HG02943 (cell line): ENCODE data around the gene COX10.
"Not testable (repeated sequence)": the region's sequence is repeated elsewhere in the genome, so short reads cannot be mapped to it uniquely, and the experiment has no call there.

ENCODE experiments used
- ATAC-seq: cut with Tn5 transposase; IDR thresholded peaks from one replicate; pipeline ENCODE4 v1.9.1; 2021; ENCODE audit warnings: mild to moderate bottlenecking, low read depth, moderate library complexity; ENCODE audit not compliant: unreplicated experiment

COX10 gene

GRCh38 chr17:14069251-14070021 is at the start of gene COX10:
Gene COX10, plus strand, starts transcription at chr17:14069504. Its CDS starts 102 bp downstream, at chr17:14069606.
- ATAC-seq = peak; percentile 99

- not testable (repeated sequence) for ATAC-seq
Measured at GRCh38 chr17:14021651-14022294, 47.5 kb upstream of the COX10 start.

GRCh38 chr17:14029755-14030154 is 39.5 kb upstream of the COX10 start:
- not testable (repeated sequence) for ATAC-seq

GRCh38 chr17:14032234-14032633 is 37.1 kb upstream of the COX10 start:
- no peak for ATAC-seq

GRCh38 chr17:14033166-14033565 is 36.1 kb upstream of the COX10 start:
- ATAC-seq = no peak

GRCh38 chr17:14037453-14037852 is 31.9 kb upstream of the COX10 start:
- ATAC-seq = no peak

GRCh38 chr17:14038206-14038605 is 31.1 kb upstream of the COX10 start:
- ATAC-seq = no peak

- ATAC-seq = no peak
Measured at GRCh38 chr17:14042411-14042810, 26.9 kb upstream of the COX10 start.

- no peak for ATAC-seq
Measured at GRCh38 chr17:14044702-14045101, 24.6 kb upstream of the COX10 start.

- ATAC-seq = no peak
Measured at GRCh38 chr17:14046978-14047377, 22.3 kb upstream of the COX10 start.

- ATAC-seq = no peak
Measured at GRCh38 chr17:14047591-14047990, 21.7 kb upstream of the COX10 start.

GRCh38 chr17:14048169-14048568 is 21.1 kb upstream of the COX10 start:
- ATAC-seq = no peak

GRCh38 chr17:14050616-14051015 is 18.7 kb upstream of the COX10 start:
- no peak for ATAC-seq

- ATAC-seq = no peak
Measured at GRCh38 chr17:14051692-14052091, 17.6 kb upstream of the COX10 start.

- no peak for ATAC-seq
Measured at GRCh38 chr17:14052886-14053615, 16.3 kb upstream of the COX10 start.

- ATAC-seq = no peak
Measured at GRCh38 chr17:14057591-14057990, 11.7 kb upstream of the COX10 start.

- no peak for ATAC-seq
Measured at GRCh38 chr17:14058051-14058450, 11.3 kb upstream of the COX10 start.

GRCh38 chr17:14060706-14061105 is 8.6 kb upstream of the COX10 start:
- no peak for ATAC-seq

- ATAC-seq = no peak
Measured at GRCh38 chr17:14061666-14062560, 7.4 kb upstream of the COX10 start.

GRCh38 chr17:14067347-14067746 is 2.0 kb upstream of the COX10 start:
- no peak for ATAC-seq
